Muscle of back (tissue), 11 donors: Measurements from ENCODE around the gene CST8. TPM values are rescaled to one million over a fixed set of nuclear protein-coding genes. Genes with fewer than 3 reads are reported as not detected.
A peak's percentile ranks its signal among the peaks of the same experiment; 100 is the strongest.

ENCODE experiments used
- DNase-seq, 3 donors: peaks; one replicate each; pipeline versions ENCODE4 v3.0.0 to v3.0.0-alpha.2; 2013
- polyA plus RNA-seq, 10 donors: library from polyadenylated mRNA; unstranded; fragments of 120-200 nt; gene quantifications; one replicate each; pipeline ENCODE4 v1.2.1, GENCODE V29; 2013; ENCODE audit not compliant: insufficient read length in 10 of 10

Gene CST8
- polyA plus RNA-seq, 10 donors: not detected

- no peak for DNase-seq
Measured at GRCh38 chr20:23519556-23519955, 28.6 kb downstream of the CST8 start.

GRCh38 chr20:23520185-23520584 lies 29.3 kb downstream of the CST8 start:
- DNase-seq: no peak

GRCh38 chr20:23524146-23524545 lies 33.2 kb downstream of the CST8 start:
- DNase-seq: no peak

DNA sequence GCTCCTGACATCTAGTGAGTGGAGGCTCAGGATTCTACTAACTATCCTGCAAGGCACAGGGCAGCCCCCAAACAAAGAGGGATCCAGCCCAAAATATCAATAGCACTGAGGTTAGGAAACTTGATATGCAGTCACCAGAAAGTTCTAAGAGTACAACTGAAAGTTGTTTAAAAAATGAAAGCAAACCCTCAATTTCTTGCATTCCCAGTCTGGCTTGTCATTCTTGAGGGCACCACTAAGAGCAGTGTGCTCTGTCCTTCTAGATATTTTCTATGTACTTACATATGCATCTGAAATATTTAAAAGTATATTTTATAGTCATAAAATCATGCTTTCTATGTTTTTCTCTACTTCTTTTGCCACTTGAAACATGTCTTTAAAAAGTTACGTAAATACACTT lies 35.9 kb downstream of the CST8 start:
- no peak for DNase-seq

- no peak for DNase-seq
Measured at GRCh38 chr20:23528867-23529431, 38.0 kb downstream of the CST8 start.

- no peak for DNase-seq
Measured at GRCh38 chr20:23530937-23531567, 40.1 kb downstream of the CST8 start.

DNA sequence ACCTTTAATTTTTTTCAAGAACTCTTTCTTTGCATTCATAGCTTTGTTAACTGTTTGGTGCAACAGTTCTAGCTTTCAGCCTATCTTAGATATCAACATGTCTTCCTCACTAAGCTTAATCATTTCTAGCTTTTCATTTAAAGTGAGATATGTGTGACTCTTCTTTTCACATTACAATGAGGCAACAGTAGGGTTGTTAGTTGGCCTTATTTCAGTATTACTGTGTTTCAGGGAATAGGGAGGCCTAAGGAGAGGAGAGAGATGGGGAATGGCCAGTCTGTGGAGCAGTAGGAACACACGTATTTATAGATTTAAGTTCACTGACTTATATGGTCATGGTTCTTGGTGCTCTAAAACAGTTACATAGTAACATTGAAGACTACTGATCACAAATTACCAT lies 41.6 kb downstream of the CST8 start:
- no peak for DNase-seq

DNA sequence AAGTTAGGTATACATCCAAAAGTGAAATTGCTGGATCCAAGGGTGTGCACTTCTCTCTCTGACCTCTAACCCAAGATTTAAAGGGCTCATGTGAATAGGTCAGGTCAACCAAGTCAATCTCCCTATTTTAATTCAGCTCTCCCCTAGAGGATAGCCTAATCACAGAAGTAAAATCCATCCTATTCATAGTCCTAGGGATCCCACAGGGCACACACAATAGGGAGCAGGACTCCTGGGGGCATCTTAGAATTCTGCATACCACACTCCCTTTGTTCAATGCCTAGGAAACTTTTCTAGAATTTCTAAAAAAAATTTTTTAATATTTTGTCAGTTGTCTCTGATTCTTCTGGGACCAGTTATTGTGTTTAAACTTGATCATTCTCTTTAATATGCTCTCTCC lies 42.2 kb downstream of the CST8 start:
- DNase-seq: no peak

DNA sequence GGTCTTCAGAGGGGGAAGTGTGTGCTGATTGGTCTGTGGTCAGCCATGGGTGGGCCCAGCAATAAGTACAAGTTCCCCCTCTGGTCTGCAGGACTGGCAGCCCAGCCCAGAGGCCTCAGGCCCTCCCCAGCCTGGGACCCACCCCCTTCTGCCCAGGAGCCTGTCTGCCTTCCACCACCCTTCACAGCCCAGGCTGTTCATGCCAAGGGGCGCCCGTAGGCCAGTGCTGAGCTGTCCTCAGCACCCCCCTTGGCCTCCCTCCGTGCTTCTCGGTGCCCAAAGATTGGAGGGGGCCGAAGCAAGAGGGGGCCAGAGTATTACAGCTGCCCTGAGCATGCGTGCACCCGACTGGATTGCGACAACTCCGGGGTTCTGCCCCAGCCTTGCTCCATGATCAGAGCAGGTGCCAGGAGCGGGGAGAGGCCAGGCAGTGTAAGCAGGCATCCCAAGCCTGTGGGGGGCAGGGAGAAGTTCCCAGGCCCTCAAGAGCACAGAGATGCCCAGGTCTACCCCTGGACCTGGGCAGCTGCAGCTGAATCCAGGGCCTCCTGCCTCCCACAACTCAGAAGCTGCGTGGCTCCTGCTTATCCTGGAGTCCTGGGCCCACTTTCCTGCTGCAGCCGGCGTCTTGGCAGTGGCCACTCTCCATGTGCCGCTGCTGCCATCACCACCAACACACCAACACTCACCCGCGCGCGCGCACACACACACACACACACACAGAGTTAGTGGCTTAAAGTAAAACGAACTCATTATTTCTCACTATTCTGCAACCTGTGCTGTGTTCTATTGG lies 44.1 kb downstream of the CST8 start:
- DNase-seq: no peak

GRCh38 chr20:23536328-23536974 lies 45.5 kb downstream of the CST8 start:
- DNase-seq: peak in 2 of 3 donors; percentile 29 to 61

GRCh38 chr20:23537030-23537429 lies 46.1 kb downstream of the CST8 start:
- DNase-seq: no peak

DNA sequence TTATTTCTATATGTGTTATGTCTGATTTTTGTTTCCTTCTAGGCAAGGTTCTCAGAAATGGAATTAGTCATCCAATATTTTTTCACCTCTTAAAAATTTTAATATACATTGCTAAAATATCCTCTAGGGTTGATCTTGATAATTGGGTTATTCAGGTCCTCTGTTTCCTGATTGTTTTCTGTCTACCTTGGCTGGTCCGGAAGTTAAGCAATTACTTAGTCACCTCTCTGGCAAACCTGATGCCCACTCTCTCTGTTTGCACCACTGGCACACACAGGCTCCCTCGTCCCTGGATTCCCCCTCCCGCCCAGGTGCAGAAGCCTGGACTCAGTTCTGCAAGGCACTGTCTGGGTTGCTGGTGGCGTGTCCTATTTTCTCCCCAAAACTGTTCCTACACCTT lies 49.7 kb downstream of the CST8 start:
- no peak for DNase-seq

DNA sequence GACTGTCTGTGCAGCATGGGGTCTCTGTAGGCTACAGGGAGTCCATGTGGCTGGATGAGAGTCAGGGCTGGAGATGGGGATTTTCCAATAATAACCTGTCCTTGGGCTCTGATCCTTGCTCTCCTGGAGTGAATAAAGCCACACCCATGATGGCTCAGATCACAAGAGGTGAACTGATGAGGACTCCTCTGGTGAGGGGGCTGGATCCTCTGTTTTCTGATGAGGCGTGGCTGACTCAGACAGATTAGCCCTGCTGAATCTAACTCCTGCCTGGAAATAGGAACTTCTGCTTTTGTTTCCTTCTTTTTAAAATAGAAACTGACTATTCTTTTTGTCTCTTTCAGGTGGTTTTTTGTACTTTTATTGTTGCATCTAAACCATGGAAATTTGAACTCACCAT lies 50.4 kb downstream of the CST8 start:
- DNase-seq: no peak

DNA sequence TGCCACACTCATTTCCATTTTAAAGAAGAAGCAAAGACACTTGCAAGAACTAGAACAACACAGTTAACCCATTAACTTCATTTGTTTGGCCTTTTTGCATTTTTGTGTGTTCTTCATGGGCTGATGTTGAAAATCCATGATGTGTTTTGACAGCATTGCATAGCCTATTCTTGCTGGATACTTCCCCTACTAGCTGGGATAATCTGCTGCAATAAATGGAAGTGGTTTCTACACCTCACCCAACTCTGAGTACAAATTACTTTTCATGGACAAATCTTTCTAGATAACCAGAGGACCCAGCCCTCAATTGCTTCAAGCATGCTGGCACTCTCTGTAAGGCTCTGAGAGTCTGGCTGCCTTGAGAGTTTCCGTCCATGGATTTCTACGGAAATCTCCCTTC lies 50.9 kb downstream of the CST8 start:
- no peak for DNase-seq

DNA sequence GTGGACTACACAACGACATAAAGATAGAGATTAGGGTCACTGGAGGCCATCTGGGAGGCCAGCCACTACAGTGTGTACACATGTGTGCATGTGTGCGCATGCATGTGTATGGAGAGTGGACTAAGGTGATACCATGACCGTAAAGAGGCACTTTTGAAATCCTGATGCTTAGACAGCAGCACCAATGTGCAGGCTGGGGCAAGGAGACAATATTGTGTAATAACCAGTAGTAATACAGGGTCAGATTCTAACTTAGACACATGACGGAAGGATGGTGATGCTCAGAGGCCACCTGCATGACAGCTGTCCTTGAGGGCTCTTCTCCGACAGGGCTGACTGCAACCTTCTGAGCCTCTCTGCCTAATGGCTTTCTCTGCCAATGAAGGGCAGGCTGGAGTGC lies 51.9 kb downstream of the CST8 start:
- no peak for DNase-seq

DNA sequence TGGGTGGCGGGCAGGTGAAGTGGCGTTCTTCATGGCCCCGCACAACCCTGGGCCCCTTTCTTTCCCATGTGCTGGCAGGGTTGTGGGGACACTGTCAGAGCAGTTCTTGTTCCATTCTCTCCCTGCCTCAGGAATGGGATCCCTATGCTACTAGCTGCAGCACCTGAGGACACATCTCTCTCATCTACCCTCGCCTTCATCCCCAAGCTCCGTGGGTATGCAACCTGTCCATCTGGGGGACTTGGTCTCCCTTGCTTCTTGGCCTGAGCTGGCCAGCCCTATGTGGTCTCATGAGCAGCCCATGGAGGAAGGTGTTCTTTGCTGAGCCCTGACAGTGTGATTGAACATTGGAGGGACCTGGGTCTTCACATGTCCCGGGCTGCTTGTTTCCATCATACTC lies 53.2 kb downstream of the CST8 start:
- DNase-seq: no peak

Other genes starting within 250 kb of the CST8 start
- 10 to 100 TPM in 9 of 10 donors, 1 to 10 TPM in 1; 9.8 to 17.2 (median 12.4) TPM for gene NXT1, start 140.3 kb upstream of the CST8 start, polyA plus RNA-seq
- 10 to 100 TPM in 7 of 10 donors, 1 to 10 TPM in 3; 8.1 to 14.8 (median 10.9) TPM for gene GZF1, start 128.9 kb upstream of the CST8 start, polyA plus RNA-seq
- 10 to 100 TPM in 2 of 10 donors, 1 to 10 TPM in 8; 5.0 to 12.9 (median 7.6) TPM for gene NAPB, start 69.6 kb upstream of the CST8 start, polyA plus RNA-seq
- gene CSTL1, start 51.4 kb upstream of the CST8 start, polyA plus RNA-seq: not detected
- not detected for gene CST11, start 38.2 kb upstream of the CST8 start, polyA plus RNA-seq
- gene CST9L, start 77.4 kb downstream of the CST8 start, polyA plus RNA-seq: not detected
- gene CST9, start 114.8 kb downstream of the CST8 start, polyA plus RNA-seq: not detected
- gene CST3, start 146.8 kb downstream of the CST8 start, polyA plus RNA-seq: 100 to 1,000 TPM in 6 of 10 donors, 10 to 100 TPM in 4; 80.6 to 155 (median 110) TPM
- gene CST4, start 197.9 kb downstream of the CST8 start, polyA plus RNA-seq: not detected